GM21381 (cell line): ENCODE results near the gene SLC26A6.
A peak's percentile ranks its signal among the peaks of the same experiment; 100 is the strongest.

Experiments used
- ATAC-seq: cut with Tn5 transposase; IDR thresholded peaks from one replicate; pipeline ENCODE4 v1.9.1; 2021; ENCODE audit warnings: mild to moderate bottlenecking, moderate library complexity; ENCODE audit not compliant: unreplicated experiment

Gene SLC26A6

DNA sequence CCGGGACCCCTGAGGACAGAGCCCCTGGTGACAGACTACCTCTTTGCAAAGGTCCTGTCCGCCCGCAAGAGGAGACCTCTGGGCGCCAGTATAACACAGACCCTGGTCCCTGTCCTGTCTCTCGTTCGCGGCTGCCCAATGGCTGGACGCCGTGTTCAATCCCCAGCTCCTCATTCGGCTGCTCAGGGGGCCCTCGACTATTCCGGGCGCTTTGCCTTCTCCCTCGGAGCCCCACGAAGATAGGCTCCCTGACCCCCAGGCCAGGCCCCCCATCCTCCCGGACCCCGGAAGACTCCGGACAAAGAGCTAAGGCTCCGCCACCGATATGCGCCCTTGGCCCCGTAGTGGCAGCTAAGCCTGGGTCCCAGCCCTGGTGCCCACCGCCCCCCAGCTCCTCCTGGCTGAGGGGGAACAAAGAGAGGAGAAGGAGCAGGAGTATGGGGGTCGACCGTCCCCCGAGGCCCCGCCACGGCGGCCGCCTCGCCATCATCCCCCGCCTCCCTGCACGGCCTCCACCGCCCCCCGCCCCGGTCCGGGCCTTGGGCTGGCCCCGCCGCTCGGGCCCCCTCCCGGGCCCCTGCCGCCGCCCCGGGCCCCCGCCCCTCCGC is 27.0 kb upstream of the SLC26A6 start:
- ATAC-seq = no peak

- no peak for ATAC-seq
These were observed 26.4 kb upstream of the SLC26A6 start for GRCh38 chr3:48661501-48662144.

- no peak for ATAC-seq
These were observed 25.6 kb upstream of the SLC26A6 start for GRCh38 chr3:48660800-48661400.

DNA sequence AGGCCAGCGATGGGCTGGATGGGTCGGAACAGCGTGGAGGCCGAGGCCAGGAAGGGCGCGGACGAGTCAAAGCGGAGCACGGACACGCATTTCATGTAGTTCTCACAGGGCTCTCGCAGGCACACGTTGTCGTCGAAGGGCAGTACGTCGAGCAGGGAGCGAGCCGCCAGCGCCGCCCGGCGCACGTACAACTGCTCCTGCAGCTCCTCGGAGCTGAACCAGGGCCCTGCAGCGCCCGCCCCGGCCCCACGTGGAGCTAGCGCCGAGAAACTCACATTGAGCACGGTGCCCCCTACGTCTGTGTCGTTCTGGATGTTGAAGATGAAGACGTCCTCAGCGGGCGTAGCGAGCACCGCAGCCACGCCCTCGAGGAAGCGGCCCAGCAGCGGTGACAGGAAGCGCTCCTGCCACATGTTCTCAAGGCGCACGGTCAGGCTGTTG is 21.6 kb upstream of the SLC26A6 start:
- ATAC-seq = no peak

DNA sequence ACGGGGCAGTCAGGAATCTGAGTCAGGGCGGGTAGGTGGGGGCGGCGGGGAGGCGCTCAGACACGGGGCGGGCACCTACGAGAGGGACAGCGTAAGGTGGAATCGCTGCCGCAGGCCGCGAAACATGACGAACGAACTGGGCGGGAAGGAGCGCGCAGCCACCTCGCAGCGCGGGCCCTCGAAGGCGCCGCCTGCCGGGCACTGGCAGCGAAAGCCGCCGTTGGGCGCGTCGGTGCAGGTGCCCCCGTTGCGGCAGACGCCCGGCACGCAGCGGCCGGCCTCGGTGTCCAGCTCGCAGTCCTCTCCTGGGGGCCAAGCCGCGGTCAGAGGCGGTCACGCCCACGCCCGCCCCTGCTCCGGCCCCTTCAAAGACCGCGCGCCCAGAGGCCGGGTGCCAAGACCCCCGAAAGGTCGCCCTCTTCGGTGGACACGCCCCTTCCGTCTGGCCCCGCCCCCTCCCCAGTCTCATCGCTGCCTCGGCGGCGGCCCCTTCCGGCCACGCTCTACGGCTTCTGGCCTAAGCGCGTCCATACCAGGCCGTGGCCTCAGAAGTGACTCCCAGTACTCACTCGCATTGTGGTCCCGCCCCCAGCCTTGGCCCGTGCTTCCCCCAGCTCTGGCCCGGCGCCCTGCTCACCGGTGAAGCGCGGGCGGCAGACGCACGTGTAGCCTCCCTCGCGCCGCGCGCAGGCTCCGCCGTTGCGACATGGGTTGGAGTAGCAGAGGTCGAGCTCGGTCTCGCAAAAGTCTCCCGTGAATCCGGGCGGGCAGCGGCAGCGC is 21.0 kb upstream of the SLC26A6 start:
- peak; percentile 65 for ATAC-seq

GRCh38 chr3:48655606-48656005 is 20.3 kb upstream of the SLC26A6 start:
- no peak for ATAC-seq

DNA sequence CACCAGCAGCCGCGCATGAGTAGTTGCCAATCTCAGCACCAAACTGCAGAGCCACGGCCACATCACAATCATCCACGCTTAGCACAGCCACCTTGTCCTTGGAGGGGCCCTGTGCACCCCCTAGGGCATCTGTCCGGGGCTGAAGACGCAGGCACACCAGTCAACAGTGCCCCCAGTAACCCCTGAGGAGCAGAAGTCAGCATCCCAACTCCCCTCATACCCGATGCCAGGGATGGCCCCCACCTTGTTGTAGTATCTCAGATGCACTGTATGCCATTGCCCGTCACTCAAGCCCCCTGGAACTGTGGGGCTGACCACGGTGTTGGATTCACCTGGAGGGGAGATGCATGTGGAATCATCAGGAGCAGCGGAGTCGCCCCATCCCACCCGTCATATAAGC is 19.8 kb upstream of the SLC26A6 start:
- ATAC-seq = no peak

DNA sequence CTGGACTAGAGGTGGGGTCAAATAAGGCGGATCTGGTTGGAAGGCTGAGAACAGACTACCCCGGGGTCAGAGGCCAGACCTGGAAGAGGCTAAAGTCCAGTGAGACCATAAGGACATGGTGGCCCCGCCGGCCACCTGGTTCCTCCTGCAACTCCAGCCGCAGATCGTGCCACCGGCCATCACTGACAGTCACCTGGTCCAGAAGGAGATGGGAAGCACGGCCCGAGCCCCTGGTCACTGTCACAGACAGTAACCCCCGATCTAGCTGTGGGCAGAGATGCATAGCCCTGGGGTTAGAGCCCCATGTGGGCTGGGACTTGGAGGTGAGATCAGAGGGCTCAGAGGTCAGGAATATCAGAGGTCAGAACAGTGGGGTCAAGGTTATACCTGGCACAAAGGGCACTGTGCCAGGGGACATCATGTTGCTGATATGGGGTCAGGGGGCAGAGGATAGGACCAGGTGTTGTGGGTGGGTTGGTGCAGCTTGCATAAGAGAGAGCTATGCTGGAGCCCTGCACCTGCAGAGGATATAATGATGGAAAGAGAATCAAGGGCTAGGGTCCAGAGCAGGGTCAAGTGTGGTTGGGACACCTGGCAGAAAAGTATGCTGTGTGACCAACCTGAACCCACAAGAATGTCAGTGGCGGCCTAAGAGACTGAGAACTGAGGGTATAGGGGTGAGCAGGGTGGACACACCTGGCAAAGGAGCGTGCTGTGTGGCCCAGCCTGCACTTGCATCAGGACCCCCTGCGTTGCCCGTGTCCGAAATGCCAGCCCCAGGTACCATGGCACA is 17.9 kb upstream of the SLC26A6 start:
- ATAC-seq = no peak

DNA sequence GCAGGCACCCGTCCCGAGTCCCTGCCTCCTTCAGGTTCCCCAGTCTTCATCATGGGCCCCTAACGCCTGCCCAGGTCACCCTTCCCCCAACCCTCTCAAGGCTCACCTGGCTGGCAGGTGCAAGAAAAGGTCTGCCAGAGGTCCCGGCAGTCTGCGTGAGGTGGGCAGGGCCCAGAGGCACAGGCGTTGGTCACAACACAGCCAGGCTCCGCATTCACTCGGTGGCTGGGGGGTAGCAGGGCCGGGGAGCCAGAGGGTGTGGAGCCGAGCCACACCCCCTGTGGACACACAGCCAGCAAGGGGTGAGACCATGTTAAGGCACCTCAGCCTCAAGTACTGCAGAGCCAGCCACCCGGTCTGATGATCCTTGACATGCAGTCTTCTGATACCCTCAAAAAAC is 16.5 kb upstream of the SLC26A6 start:
- ATAC-seq = no peak

DNA sequence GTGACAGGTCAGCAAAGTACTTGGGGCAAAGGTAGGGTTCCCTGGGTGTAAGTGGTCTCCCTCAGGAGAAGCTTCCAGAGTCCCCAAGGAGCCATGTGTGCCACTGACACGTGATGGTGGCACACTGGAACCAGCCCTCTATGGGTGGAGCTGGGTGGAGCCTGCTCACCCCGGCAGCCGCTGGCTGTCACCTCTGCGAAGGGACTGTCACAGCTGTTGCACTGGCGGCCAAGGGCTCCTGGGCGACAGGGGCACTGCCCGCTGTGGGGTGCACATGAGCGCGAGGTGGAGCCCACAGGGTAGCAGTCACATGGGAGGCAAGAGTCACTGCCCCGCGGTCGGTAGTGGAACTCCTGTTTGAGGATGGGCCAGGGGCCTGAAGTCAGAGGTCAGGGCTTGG is 15.5 kb upstream of the SLC26A6 start:
- ATAC-seq = no peak

DNA sequence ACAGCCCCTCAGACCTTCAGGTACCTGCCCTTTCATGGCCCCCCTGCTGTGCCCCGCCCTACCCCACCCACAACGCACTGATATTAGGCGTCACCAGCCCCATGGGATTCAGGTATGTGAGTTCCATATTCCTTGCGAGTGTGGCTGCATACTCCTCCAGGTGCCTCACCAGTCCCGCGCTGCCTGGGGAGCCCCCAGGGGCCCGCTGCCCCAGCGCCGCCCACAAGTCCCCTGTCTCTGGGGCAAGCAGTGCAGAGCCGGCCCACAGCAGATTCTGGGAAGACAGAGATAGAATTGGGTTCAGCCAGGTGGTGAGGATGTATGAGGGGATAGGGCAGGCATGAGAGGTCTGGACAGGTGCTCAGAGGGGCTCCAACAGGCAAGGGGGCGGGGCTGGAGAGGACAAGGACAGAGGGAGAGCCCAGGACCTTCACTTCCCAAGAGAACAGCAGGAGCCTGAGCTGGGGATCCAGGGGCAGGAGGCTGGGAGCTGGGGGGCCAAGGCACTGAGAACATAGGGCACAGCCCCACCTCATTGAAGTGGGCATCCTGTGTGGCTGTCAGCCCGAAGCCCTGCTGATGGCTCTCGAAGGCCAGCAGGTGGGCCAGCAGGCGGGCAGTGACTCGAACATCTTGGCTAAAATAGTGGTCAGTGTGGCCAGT is 13.1 kb upstream of the SLC26A6 start:
- no peak for ATAC-seq

DNA sequence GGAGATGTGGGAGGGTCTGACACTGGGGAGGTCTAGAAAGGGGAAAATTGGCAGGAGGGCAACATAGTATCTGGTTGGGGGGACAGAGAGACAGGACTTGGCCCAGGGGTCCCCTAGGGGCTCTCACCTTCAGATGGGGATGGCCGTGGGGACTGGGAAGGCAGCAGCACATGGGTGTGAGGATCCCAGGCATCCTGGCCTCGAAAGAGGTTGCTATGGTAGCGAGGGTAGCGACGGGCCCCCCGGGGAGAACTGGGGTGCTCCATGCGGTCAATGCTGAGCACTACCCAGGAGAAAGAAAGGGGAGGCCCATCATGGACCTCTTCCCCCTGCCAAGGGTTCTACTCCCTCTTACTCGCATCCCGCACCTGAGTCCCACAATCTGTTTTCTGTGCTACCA is 12.5 kb upstream of the SLC26A6 start:
- ATAC-seq = no peak

DNA sequence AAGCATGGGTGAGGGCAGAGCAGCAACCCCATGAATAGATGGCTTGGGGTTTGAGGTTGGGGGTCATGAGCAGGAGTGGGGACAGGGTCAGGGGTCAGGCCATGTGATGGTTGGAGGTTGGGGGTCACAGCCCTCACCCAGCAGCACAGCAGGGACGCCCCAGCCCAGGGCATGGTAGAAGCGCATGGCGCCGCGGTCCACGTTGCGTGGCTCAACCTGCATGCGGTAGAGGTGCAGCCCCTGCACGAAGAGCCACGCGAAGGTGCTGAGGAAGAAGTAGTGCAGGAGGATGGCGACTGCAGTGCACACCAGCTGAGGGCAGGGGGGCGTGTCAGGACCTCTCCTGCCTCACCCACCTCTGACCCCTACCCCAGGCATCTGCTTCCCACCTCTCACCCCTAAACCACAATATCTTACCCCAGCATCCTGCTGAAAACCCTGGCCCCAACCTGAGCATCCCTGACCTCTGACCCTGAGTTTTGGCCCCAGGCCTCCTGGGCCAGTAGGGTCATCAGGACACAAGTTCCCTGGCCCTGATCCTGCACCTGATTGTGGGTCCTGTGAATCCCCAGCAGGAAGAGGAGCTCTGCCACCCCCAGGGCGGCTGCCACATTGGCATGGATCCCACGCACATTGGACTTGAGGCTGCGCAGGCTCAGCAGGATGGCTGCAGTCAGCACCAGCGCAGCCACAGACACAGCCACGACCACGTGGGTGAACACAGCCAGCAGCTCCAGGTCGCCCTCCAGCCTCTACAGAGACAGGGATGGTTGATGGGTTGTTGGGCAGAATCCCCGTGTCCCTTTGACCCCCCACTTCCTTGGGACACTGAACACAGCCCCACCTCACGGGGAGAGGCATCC is 9.9 kb upstream of the SLC26A6 start:
- ATAC-seq = no peak

- ATAC-seq = no peak
These were observed 7.3 kb upstream of the SLC26A6 start for GRCh38 chr3:48642605-48643004.

- ATAC-seq = no peak
These were observed 6.1 kb upstream of the SLC26A6 start for GRCh38 chr3:48641396-48641795.

- no peak for ATAC-seq
These were observed 4.8 kb upstream of the SLC26A6 start for GRCh38 chr3:48639944-48640606.

- ATAC-seq = no peak
These were observed 2.0 kb upstream of the SLC26A6 start for GRCh38 chr3:48637305-48637704.

DNA sequence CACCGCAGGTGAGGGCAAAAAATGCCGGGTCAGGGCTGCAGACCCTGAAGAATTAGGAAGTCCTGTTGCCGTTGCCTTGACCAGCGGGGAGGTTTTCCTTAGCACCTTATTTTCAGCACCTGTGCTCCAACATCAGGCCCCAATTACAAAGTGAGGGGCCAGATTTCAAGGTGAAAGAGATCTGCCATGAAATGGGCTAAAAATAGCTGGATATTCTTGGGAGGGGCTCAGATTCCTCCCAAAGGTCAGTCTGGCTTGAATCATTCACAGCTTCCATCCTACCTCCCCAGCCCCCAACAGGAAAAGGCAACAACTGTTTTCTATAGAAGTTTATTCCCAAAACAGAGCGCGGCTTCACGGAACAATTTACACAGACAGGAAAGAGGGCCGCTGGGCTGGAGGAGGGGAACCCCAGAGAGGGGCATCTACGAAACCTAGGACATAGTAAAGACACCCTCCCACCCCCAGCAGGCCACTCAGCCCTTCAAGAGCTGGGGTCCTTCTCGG is 941 bp upstream of the SLC26A6 start:
- ATAC-seq = no peak
